NCI-H524 treated with DMSO at 0.1 percent for 48 hours (cell line): Measurements from ENCODE around the gene CACNA1H.
"Not testable (repeated sequence)": the region's sequence is repeated elsewhere in the genome, so short reads cannot be mapped to it uniquely, and the experiment has no call there.

Source experiments
- DNase-seq: peaks from one replicate; lab custom pipeline; 2025; lab: John Stamatoyannopoulos, UW

CACNA1H gene

GRCh38 chr16:1193143-1193824 is 40.4 kb downstream of the CACNA1H start:
- DNase-seq: peak; percentile 2

GRCh38 chr16:1193825-1194581 is 41.1 kb downstream of the CACNA1H start:
- DNase-seq: no peak

GRCh38 chr16:1194665-1195392 is 41.9 kb downstream of the CACNA1H start:
- DNase-seq: no peak

- DNase-seq: no peak
These were observed 42.4 kb downstream of the CACNA1H start for GRCh38 chr16:1195393-1195666.

- DNase-seq: no peak
These were observed 43.6 kb downstream of the CACNA1H start for GRCh38 chr16:1196494-1196893.

- DNase-seq: no peak
These were observed 44.4 kb downstream of the CACNA1H start for GRCh38 chr16:1197237-1197866.

- DNase-seq: no peak
These were observed 45.3 kb downstream of the CACNA1H start for GRCh38 chr16:1198194-1198593.

- not testable (repeated sequence) for DNase-seq
These were observed 45.9 kb downstream of the CACNA1H start for GRCh38 chr16:1198671-1199346.

GRCh38 chr16:1199347-1200013 is 46.6 kb downstream of the CACNA1H start:
- DNase-seq: no peak

- DNase-seq: no peak
These were observed 47.2 kb downstream of the CACNA1H start for GRCh38 chr16:1200014-1200627.

- no peak for DNase-seq
These were observed 48.5 kb downstream of the CACNA1H start for GRCh38 chr16:1201444-1201843.

GRCh38 chr16:1202274-1202673 is 49.4 kb downstream of the CACNA1H start:
- DNase-seq: no peak

- no peak for DNase-seq
These were observed 52.0 kb downstream of the CACNA1H start for GRCh38 chr16:1204933-1205332.

- no peak for DNase-seq
These were observed 53.4 kb downstream of the CACNA1H start for GRCh38 chr16:1206326-1206725.

- no peak for DNase-seq
These were observed 53.9 kb downstream of the CACNA1H start for GRCh38 chr16:1206786-1207185.

- no peak for DNase-seq
These were observed 55.4 kb downstream of the CACNA1H start for GRCh38 chr16:1208239-1208830.

GRCh38 chr16:1209081-1209480 is 56.2 kb downstream of the CACNA1H start:
- no peak for DNase-seq

GRCh38 chr16:1210461-1210860 is 57.6 kb downstream of the CACNA1H start:
- DNase-seq: no peak

GRCh38 chr16:1211451-1212268 is 58.8 kb downstream of the CACNA1H start:
- no peak for DNase-seq
